Activated effector memory CD4-positive, alpha-beta T cell treated with Interleukin-2 at 50 U/mL for 16 hours (primary cell): Measurements from ENCODE around the gene PIK3AP1.

Experiments used
- DNase-seq: peaks from one replicate; pipeline ENCODE4 v3.0.0-alpha.2; 2020

The PIK3AP1 gene

DNA sequence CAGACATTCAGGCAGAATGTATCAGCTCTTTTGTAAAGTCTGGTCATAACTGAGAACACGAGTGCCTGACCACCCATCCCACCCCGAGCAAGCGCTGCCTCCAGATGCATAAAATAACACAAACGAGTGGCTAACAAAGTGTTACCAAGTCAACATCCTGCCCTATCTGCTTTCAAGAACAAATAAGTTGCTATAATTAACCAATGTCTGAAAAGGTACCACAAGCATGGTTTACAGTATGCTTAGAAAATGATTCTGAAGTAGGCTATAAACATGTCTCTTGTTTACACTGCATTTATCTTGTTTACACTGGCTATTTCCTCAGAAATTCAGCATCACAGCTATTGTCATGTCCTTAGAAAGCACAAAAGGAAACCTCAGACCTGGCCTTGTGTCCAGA is 49.5 kb downstream of the PIK3AP1 start:
- DNase-seq, result no peak

DNA sequence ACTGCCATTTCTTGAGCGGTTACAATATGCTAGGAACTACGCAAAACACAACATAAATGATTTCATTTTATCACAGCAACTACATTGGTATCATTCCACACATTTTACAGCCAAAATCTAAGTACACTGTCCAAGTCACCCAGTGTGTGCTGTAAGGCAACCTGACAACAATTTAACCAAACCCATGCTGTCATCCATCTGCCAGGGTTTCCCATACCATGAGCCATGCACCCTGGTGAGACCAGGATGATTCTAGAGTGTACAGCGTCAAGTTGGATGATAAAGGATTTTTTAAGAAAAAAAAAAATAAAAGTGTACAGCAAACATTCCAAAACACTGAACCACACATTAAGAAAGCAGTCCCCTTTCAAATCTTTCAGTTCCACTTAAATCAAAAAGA is 52.9 kb downstream of the PIK3AP1 start:
- no peak for DNase-seq

DNA sequence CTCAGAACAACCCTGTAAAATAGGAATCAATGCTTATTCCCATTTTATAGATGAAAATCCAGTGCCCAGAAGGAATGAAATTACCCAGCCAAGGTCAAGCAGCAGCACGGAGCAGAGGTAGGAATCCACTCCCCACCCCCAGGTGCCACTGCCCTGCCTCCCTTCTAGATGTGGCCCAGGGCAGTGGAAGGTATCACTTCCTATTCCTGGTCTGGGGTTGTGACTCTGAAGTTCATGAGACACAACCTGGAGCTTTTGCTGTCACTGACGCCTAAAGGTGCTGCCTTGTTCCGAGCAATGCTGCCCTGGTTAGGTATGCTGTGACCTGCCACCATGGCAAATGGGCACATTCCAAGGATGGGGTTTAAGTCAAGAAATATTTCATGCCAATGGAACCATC is 53.6 kb downstream of the PIK3AP1 start:
- no peak for DNase-seq

DNA sequence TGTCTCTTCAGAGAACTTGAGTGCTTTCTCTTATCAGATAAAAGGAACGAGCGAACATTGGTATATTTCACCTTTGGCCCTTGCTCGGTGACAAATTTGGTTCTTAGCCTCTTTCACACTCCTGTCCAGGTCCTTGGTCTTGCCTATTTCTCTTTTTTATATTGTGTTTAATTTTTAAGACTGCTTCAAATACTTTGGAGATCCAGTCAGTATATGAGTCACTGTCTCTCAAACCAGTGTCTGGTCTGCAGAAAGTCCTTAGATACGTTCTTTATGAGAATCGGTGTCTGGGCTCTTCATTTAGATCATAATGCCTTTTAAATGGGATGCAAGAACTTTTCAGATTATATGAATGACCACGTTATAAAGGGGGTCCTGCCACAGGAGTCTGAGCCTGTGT is 55.0 kb downstream of the PIK3AP1 start:
- DNase-seq, result no peak

DNA sequence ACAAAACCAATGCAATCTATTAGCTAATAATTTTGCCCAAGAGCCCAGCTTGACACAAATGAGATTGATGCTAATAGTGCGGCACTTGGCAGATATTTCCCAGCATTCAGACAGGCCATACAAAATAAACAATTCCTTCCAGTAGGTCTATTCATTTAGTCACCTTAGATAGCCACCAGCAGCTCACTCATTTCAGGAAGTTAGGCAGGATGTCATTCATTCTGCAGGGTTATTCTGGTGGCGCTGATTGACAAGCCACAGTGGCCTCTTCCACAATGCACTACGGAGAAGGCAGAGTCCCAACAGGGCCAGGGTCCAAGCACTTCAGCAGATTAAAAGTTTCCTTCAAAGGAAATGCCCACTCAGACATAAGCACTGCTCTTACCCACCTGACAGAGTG is 55.8 kb downstream of the PIK3AP1 start:
- no peak for DNase-seq

DNA sequence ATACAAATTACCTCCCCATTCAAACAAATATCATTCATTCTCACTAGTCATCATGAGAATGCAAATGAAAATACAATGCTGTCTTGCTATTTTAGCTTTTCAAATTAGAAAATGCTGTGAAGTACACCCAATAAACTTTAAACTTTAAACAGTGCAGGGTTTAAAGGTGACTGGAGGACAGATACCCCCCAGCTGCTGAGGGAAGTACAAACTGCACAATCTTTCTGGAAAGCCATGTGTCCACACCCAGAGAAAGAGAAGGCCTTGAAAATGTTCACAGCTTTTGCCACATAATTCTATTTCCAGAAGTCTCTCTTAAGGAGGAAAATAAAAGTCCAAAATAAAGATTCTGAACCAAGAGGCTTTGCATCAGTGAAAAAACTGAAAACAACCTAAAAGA is 56.5 kb downstream of the PIK3AP1 start:
- DNase-seq, result no peak

DNA sequence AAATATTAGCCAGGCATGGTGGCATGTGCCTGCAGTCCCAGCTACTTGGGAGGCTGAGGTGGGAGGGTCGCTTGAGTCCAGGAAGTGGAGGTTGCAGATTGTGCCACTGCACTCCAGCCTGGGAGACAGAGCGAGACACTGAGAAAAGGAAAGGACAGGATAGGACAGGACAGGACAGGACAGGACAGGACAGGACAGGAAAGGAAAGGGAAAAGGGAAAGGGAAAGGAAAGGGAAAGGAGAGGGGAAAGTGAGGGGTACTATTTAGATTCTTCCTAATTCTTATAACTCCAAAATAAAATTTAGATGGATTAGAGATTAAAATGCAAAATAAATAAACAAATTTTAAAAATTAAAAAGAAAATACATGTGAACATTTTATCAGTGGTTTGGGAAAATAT is 58.7 kb downstream of the PIK3AP1 start:
- no peak for DNase-seq

DNA sequence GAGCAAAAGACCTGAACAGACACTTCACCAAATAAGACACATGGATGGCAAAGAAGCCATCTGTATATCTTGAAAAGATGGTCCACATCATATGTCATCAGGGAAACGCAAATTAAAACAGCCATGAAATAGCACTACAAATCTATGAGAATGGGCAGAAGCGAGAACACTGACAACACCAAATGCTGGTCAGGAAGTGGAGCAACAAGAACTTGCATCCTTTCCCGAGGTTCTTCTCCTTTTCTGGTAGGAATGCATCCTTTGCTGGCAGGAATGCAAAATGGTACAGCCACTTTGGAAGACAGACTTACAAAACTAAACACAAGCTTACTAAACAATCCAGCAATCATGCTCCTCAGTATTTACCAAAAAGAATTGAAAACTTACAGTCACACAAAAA is 60.0 kb downstream of the PIK3AP1 start:
- DNase-seq, result no peak

DNA sequence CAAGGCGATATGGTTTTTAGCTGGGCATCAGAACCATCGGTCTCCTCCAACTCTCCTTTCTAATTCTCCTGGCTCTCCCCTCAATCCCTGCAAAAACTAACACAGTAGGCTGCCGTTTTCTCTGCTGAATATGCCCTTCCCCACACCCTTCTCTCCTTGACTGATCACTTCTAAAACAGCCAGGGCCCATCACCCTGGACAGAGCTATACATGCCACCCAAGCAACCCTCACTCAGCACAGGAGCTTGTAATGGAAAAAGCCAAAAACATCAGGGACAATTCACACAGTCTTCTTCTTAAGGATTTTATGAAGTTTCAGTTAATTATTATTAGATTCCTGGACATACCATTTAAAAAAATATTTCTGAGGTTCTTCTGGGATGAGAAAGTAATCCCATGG is 61.5 kb downstream of the PIK3AP1 start:
- DNase-seq, result no peak

DNA sequence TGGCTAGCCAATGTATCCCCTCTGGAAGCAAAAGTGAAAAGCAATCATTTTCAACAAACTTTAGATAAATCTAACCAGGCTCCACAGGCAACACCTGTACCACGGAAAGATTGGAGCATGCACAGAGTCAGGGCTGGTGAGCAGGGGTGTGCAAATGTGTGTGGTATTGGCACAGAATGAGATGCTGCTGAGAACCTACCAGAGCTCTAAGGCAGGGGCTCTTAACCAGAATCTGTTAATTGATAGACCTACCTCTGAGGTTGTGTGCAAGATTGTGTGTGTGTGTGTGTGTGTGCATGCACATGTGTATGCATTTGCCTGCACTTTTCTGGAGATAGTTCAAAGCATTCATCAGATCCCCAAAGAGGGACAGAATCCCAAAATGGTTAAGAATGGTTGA is 62.9 kb downstream of the PIK3AP1 start:
- no peak for DNase-seq

DNA sequence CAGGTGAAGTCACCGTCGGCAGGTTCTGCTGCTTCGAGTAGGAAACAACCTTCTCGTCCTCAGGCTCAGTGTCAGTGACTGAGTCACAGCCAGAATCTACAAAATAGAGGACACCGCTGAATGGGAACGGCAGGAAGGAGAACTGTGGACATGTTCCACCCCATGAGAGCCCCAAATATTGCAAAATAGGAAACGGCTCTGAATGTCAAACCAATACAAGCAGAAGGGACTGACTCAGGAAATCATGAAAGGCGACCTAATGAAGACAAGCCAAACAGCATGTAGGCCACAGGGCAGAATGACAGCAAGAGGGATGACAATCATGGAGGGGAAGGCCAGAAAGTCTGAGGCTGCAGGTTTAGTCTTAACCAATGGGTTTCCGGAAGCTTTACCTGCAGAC is 63.5 kb downstream of the PIK3AP1 start:
- no peak for DNase-seq

DNA sequence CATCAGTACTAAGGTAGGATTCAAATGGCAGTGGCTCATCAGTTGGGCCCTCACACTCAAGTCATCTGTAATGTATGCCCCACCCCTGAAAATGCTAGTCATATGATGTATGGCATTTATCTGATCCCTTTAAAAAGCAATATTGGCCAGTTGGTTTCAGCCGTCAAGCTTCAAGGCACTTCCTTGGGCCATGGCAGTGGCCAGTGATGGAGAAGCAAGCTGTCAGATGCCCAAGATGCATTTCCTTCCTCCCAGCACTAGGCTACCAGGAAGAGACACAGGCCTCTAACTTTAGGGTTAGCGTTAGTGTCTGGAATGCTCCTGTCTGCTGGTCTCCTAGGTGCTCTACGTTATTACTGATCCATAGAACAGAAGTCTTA is 64.1 kb downstream of the PIK3AP1 start:
- no peak for DNase-seq

DNA sequence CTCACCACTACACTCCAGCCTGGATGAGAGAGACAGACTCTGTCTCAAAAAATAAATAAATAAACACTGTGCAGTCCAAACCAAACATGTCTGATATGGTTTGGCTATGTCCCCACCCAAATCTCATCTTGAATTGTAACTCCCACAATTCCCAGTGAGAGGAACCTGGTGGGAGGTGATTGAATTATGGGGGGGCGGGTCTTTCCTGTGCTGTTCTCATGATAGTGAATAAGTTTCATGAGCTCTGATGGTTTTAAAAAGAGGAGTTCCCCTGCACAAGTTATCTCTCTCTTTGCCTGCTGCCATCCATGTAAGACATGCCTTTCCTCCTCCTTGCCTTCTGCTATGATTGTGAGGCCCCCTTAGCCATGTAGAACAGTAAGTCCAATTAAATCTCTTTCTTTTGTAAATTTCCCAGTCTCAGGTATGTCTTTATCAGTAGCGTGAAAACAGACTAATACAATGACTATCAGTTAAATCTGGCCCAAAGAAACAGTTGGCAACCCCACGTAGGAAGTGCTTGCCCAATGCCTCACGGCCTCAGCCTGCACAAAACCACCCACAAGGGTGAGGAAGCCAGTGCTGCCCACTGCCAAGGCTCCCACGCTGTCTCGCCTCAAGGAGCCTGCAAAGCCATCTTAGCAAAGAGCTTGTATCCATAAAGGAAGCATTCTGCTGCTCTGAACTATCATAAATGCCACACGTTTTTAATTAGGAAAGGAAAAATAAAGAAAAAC is 64.7 kb downstream of the PIK3AP1 start:
- no peak for DNase-seq

DNA sequence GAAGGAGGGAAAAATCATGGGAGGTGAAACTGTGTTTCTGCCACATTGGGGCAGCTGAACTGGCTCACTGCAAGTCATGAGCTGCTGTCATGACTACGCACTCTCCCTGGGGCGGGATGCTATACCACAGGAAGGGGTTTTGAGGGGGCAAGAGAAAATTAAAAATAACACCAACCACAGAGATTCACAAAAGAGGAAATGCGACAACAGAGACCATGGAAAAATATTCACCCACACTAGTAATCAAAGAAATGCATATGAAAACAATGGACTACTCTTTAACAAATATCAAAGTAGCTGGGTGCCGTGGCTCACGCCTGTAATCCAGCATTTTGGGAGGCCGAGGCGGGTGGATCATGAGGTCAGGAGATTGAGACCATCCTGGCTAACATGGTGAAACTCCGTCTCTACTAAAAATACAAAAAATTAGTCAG is 68.3 kb downstream of the PIK3AP1 start:
- no peak for DNase-seq

DNA sequence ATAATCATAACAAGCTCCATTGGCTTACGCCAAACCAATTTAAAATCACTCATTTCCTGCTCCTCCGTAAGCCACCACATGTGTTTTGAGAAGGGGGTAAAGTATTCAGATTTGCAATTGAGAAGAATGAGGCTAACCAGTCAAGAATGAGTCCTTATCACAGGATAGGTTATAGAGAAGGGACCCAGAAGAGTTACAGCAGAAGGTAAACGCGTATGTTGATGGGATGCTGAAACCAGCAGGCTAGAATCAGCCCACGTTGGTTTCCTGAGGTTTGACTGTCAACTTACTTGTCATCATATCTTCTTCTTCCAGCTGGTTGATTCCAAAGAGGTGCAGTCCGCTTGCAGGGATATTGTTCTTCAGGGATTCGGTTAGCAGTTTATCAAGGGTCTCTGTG is 69.4 kb downstream of the PIK3AP1 start:
- DNase-seq, result no peak

DNA sequence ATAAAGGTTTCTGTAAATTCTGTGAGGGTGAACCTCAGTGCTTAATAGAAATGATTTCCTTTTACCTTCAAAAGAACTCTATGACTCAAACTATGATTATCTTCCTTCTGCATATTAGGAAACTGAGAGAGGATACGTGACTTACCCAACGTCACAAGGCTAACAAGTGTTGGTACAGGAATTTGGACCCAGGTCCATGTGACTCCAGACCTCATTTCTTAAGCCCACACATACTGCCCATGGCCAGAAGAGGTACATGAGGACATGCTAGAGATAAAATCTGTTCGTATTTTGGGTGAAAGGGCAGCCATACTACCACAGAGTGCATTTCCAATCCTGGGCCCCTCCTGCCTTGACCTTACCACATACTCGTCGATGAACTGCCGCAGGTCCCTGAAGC is 72.0 kb downstream of the PIK3AP1 start:
- DNase-seq, result no peak

DNA sequence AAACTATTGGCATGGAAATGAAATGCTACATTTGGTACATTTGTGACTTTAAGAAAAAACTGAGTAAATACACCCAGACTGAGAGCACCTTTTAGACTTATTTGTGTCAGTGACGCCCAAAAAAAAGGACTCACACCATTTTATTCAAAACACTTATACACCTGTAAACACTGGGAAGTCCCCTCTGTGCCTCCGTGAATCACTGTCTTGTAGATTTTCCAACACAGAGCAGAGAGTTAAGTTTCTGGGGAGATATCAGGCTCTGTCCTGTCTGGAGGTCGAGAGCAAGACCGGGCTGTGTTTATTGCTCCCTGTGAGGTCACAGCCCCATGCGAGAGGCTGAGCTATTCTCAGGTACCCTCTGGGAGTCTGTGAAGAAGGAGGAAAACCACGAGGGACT is 72.8 kb downstream of the PIK3AP1 start:
- no peak for DNase-seq

DNA sequence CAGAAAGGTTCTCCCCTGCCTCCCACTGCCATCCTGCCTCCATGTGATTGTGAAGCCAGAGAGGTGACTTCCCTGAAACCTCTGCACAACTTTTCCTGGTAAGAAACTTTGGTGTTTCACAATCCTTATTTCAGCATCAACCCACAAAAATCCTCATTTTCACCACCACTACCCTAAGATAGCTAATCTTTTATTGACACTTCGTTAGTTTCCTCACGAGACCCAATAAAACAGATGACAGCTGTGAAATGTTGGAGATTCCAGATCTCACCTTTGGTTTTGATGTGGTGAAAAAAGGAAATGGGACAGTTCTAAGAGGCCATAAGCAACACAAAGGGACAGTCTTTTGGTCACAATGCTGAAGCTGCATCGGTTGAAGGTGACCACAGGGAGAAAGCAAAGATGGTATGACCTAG is 73.6 kb downstream of the PIK3AP1 start:
- no peak for DNase-seq

DNA sequence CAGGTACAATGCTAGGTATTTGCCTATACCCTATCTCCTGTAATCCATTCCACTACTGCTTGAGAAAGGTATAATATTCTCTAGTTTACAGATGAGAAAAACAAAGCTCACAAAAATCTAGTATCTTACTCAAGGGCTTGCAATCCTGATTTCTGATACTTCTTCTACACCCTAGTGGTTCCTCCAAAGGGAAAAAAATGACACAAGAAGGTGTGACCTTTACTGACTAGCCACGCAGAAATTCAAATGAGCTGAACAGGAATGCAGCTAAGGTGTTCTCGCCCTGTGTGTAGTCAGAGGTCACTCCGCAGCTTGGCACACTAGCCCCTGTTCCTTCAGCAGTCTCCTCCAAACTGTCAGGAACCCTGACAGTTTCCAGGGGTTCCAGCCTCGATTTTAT is 74.0 kb downstream of the PIK3AP1 start:
- no peak for DNase-seq

DNA sequence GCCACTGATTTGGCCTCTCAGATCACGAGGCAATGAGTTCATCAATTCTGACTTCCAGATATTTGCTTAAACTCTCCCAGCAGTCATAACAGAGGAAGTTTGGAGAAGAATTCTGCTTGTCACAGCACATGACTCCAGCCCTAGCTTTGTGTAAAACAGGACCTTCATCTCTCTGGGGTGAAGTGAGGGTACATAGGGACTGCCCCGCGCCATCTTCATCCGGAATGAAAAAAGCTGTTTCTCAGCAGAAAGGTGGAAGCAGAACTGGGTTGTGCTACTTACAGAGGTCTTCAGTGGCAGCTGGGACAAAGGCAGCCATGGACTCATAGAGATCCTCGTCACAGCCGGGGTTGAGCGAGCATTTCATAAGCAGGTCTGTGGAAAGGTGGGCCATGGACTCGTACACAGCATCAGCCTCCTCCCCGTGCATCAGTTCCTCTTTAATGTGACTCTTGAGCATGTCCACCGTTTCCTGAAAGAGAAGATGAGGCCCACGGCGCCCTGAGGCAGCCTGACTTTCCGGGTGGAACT is 75.1 kb downstream of the PIK3AP1 start:
- DNase-seq, result no peak

DNA sequence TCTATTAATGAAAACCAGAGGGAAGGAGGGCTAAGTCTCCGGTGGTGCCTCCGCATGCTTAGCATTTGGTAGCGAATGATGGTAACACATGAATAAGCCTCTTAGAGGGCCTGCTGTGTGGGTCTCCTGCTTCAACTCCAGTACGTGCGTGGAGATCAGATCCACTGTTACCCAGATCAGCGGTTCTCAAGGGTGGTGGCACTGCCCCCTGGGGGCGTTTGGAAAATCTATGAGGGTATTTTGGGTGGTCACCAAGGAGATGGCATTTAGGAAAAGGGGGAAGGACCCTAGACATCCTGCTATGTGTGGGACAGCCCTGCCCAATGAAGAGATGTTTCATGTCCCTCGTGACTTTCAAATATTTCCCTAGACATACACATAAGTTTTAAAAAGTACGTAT is 76.4 kb downstream of the PIK3AP1 start:
- DNase-seq, result no peak

DNA sequence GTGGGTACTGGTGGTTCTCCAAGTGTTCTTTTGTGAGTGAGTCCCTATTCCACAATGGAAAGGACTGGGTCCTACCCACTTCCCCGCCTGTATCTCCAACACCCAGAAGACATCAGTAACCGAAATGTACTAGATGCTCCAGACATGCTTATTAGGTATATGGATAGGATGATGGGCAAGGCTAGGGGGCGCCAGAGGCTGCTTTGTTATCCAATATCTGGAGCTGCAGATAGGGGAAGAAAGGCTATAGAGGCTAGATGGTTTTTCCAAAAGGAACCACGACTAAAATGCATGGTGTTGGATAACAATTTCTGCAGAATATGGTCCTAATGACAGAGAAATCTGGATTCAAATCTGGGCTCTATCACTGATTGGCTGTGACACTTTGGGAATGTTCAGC is 77.3 kb downstream of the PIK3AP1 start:
- DNase-seq, result no peak

DNA sequence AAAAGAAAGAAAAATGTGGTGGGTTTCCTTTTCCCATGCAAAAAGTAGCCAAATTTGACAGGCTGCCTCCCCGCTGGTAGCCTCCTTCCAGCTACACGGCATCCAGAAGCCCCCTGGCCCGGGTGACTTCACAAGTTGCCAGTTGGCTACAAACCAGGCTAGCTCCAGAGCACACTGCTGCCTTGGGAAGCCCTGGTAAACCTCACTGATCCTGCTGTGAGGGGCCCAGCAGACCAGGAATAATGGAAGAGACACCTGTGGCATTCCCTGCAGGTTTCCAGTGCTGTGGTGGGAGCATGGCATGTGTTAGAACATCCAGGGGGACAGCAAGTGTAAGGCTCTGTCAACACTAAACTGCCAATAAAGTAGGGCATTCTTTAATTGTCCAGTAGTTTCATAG is 77.8 kb downstream of the PIK3AP1 start:
- DNase-seq, result no peak

DNA sequence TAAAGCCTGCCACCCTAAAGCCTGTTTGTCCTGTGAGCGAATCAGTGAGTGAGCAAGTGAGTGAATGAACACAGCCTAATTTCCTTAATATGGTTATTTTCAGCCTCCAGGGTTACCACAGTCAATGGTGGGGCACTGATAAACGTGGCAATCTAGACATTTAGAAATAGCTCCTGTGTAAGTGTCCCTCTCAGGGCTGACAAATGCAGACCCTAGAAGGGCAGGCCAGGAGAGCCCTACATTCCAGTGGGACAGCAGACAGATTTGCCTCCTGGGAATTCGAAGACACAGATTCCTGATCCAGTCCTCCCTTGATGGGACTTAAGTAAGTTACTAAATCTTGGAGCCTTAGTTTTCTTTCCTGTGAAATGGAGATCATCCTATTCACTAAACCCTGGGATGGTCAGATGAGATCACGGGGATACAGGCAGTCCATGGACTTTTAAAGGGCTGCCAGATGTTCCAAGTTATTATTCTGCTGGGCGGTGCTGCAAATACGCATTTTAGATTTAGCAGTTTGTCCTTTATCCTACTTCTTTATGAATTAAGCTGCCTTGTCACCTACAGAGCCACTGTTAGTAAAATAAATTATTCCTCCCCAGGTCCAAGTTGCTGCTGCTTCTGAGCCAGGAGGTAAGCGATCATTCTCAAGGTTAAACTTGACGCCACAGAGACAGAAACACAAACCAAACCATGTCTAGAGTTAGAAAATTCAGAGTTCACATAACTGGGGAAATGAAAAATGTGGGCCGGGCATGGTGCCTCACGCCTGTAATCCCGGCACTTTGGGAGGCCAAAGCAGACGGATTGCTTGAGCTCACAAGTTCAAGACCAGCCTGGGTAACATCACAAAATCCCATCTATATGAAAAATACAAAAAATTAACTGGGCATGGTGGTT is 78.7 kb downstream of the PIK3AP1 start:
- no peak for DNase-seq
